Measurements from ENCODE around the gene MPHOSPH6.
"Not testable (repeated sequence)": the region's sequence is repeated elsewhere in the genome, so short reads cannot be mapped to it uniquely, and the experiment has no call there.

The MPHOSPH6 gene

DNA sequence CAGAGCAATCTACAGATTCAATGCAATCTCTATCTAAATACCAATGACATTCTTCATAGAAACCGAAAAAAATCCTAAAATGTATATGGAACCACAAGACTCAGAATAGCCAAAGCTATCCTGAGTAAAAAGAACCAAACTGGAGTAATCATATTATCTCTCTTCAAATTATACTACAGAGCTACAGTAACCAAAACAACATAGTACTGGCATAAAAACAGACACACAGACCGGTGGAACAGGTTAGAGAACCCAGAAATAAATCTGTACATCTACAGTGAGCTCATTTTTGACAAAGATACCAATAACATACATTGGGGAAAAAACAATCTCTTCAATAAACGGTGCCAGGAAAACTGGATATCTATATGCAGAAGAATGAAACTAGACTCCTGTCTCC, 45.4 kb downstream of the MPHOSPH6 start:
- H3K4me1 ChIP-seq (ENCODE audit: control insufficient read depth, insufficient read depth, low read length, unreplicated experiment): no peaks in the 10 kb centered on the region
- H3K27ac ChIP-seq (ENCODE audit: low read depth, low read length): no peak overlapping the region
- H3K79me2 ChIP-seq (ENCODE audit: control insufficient read depth, insufficient read depth, low read length, unreplicated experiment): no peaks in the 10 kb centered on the region
- no peaks in the 10 kb centered on the region for H3K36me3 ChIP-seq (ENCODE audit: insufficient read depth, low read length)
- no peak overlapping the region for H3K4me3 ChIP-seq (ENCODE audit: low read depth, low read length)
- no peak overlapping the region for H2AFZ ChIP-seq (ENCODE audit: low read length, unreplicated experiment)
- no peaks in the 10 kb centered on the region for H3K27me3 ChIP-seq (ENCODE audit: insufficient read depth, low read length)

DNA sequence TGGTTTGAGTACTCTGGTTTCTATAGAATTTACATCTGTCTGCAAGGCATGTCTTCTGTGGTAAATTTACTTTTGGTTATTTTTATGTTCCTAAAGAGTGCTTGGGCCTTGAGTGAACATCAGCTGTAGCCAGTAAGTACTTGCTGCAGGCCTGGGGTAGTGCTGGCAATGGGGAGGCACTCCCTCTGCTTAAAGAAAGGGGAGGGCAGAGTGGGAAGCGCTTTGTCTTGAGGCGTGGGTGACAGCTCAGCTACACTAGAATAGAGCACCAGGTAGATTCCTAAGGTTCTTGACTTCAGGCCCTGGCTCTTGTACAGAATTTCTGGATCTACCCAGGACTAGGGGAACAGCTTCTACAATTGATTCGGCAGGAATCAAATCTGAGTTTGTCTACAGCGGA, 50.6 kb downstream of the MPHOSPH6 start:
- no peak overlapping the region for H3K4me3 ChIP-seq (ENCODE audit: low read depth, low read length)
- no peaks in the 10 kb centered on the region for H3K79me2 ChIP-seq (ENCODE audit: control insufficient read depth, insufficient read depth, low read length, unreplicated experiment)
- H3K27me3 ChIP-seq (ENCODE audit: insufficient read depth, low read length): no peaks in the 10 kb centered on the region
- no peak overlapping the region for H2AFZ ChIP-seq (ENCODE audit: low read length, unreplicated experiment)
- H3K4me1 ChIP-seq (ENCODE audit: control insufficient read depth, insufficient read depth, low read length, unreplicated experiment): no peaks in the 10 kb centered on the region
- no peak overlapping the region for H3K27ac ChIP-seq (ENCODE audit: low read depth, low read length)
- H3K36me3 ChIP-seq (ENCODE audit: insufficient read depth, low read length): no peaks in the 10 kb centered on the region

DNA sequence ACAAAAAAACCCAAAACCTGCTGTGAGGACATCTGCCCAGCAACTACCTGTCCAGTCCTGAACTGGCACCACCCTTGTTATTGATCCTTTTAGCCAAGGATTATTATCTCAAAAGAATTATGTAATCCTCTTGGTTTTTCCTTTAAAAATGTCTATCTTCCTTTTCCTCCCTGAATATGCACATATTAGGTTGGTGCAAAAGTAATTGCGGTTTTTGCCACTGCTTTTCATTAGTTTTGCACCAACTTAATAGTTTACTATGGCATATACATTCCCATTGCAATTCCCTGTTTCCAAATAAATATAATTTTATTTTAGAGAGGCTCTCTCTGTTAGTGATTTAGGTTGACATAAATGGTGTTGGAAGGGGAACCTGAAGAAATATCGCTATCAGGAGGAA, 51.3 kb downstream of the MPHOSPH6 start:
- Histone ChIP-seq H3K4me1 (ENCODE audit: control insufficient read depth, insufficient read depth, low read length, unreplicated experiment) (no peaks in the 10 kb centered on the region), H3K4me3 (ENCODE audit: low read depth, low read length) (no peak overlapping the region), H2AFZ (ENCODE audit: low read length, unreplicated experiment) (no peak overlapping the region), H3K27ac (ENCODE audit: low read depth, low read length) (no peak overlapping the region), H3K27me3 (ENCODE audit: insufficient read depth, low read length) (no peaks in the 10 kb centered on the region), H3K79me2 (ENCODE audit: control insufficient read depth, insufficient read depth, low read length, unreplicated experiment) (no peaks in the 10 kb centered on the region), H3K36me3 (ENCODE audit: insufficient read depth, low read length) (no peaks in the 10 kb centered on the region)

- H2AFZ ChIP-seq (ENCODE audit: low read length, unreplicated experiment): no peak overlapping the region
- H3K36me3 ChIP-seq (ENCODE audit: insufficient read depth, low read length): no peaks in the 10 kb centered on the region
- H3K27me3 ChIP-seq (ENCODE audit: insufficient read depth, low read length): peaks cover 8% of the 10 kb centered on the region; the same call in 1 of the 2 replicates
- H3K79me2 ChIP-seq (ENCODE audit: control insufficient read depth, insufficient read depth, low read length, unreplicated experiment): no peaks in the 10 kb centered on the region
- no peak overlapping the region for H3K4me3 ChIP-seq (ENCODE audit: low read depth, low read length)
- H3K4me1 ChIP-seq (ENCODE audit: control insufficient read depth, insufficient read depth, low read length, unreplicated experiment): no peaks in the 10 kb centered on the region
- H3K27ac ChIP-seq (ENCODE audit: low read depth, low read length): no peak overlapping the region
These were observed 53.5 kb downstream of the MPHOSPH6 start for GRCh38 chr16:82116535-82116934.

GRCh38 chr16:82113741-82114140, 56.3 kb downstream of the MPHOSPH6 start:
- Histone ChIP-seq H3K27ac (ENCODE audit: low read depth, low read length) (no peak overlapping the region), H3K36me3 (ENCODE audit: insufficient read depth, low read length) (no peaks in the 10 kb centered on the region), H3K79me2 (ENCODE audit: control insufficient read depth, insufficient read depth, low read length, unreplicated experiment) (no peaks in the 10 kb centered on the region), H3K4me1 (ENCODE audit: control insufficient read depth, insufficient read depth, low read length, unreplicated experiment) (no peaks in the 10 kb centered on the region), H3K4me3 (ENCODE audit: low read depth, low read length) (no peak overlapping the region), H3K27me3 (ENCODE audit: insufficient read depth, low read length) (peaks cover 19% of the 10 kb centered on the region), H2AFZ (ENCODE audit: low read length, unreplicated experiment) (no peak overlapping the region)

- Histone ChIP-seq H3K36me3 (ENCODE audit: insufficient read depth, low read length) (no peaks in the 10 kb centered on the region), H3K79me2 (ENCODE audit: control insufficient read depth, insufficient read depth, low read length, unreplicated experiment) (no peaks in the 10 kb centered on the region), H3K27ac (ENCODE audit: low read depth, low read length) (no peak overlapping the region), H2AFZ (ENCODE audit: low read length, unreplicated experiment) (no peak overlapping the region), H3K4me1 (ENCODE audit: control insufficient read depth, insufficient read depth, low read length, unreplicated experiment) (no peaks in the 10 kb centered on the region), H3K27me3 (ENCODE audit: insufficient read depth, low read length) (peaks cover 19% of the 10 kb centered on the region), H3K4me3 (ENCODE audit: low read depth, low read length) (no peak overlapping the region)
These were observed 58.1 kb downstream of the MPHOSPH6 start for GRCh38 chr16:82111944-82112343.

- H2AFZ ChIP-seq (ENCODE audit: low read length, unreplicated experiment); H3K27ac ChIP-seq (ENCODE audit: low read depth, low read length); H3K36me3 ChIP-seq (ENCODE audit: insufficient read depth, low read length); H3K4me3 ChIP-seq (ENCODE audit: low read depth, low read length); H3K79me2 ChIP-seq (ENCODE audit: control insufficient read depth, insufficient read depth, low read length, unreplicated experiment); H3K4me1 ChIP-seq (ENCODE audit: control insufficient read depth, insufficient read depth, low read length, unreplicated experiment): not testable (repeated sequence)
- H3K27me3 ChIP-seq (ENCODE audit: insufficient read depth, low read length): peaks cover 19% of the 10 kb centered on the region
These were observed 60.8 kb downstream of the MPHOSPH6 start for GRCh38 chr16:82109266-82109665.

- Histone ChIP-seq H2AFZ (ENCODE audit: low read length, unreplicated experiment) (no peak overlapping the region), H3K36me3 (ENCODE audit: insufficient read depth, low read length) (no peaks in the 10 kb centered on the region), H3K4me1 (ENCODE audit: control insufficient read depth, insufficient read depth, low read length, unreplicated experiment) (no peaks in the 10 kb centered on the region), H3K79me2 (ENCODE audit: control insufficient read depth, insufficient read depth, low read length, unreplicated experiment) (no peaks in the 10 kb centered on the region), H3K27ac (ENCODE audit: low read depth, low read length) (no peak overlapping the region), H3K27me3 (ENCODE audit: insufficient read depth, low read length) (peaks cover 19% of the 10 kb centered on the region), H3K4me3 (ENCODE audit: low read depth, low read length) (no peak overlapping the region)
These were observed 61.2 kb downstream of the MPHOSPH6 start for GRCh38 chr16:82108774-82109173.

DNA sequence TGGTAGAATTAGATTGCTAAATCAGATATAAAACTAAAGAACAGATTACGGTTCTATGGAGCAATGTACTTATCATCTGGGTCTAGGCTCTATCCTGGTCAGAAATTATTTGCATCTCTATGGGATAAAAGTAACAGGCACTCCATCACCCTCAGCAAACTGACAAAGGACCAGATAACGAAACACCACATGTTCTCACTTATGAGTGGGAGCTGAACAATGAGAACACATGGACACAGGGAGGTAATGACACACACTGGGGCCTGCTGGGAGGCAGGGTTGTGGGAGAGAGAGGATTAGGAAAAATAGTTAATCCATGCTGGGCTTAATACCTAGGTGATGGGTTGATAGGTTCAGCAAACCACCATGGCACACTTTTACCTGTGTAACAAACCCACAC, 61.9 kb downstream of the MPHOSPH6 start:
- Histone ChIP-seq H3K27me3 (ENCODE audit: insufficient read depth, low read length) (peaks cover 24% of the 10 kb centered on the region), H3K79me2 (ENCODE audit: control insufficient read depth, insufficient read depth, low read length, unreplicated experiment) (no peaks in the 10 kb centered on the region)

DNA sequence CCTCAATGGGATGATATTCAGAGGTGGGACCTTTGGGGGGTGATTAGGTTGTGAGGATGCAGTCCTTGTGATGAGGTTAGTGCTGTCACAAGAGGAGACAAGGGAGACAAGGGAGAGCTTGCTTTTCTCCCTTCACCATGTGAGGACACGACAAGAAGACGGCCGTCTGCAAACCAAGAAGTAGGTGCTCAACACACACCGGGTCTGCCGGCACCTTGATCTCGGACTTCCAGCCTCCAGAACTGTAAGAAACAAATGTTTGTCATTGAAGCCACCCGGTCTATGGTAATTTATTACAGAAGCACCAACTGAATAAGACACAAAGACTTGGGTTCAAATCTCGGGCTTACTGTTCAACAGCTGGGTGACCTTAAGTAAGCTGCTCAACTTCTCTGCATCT, 64.9 kb downstream of the MPHOSPH6 start:
- Histone ChIP-seq H2AFZ (ENCODE audit: low read length, unreplicated experiment) (no peak overlapping the region), H3K79me2 (ENCODE audit: control insufficient read depth, insufficient read depth, low read length, unreplicated experiment) (no peaks in the 10 kb centered on the region), H3K4me3 (ENCODE audit: low read depth, low read length) (no peak overlapping the region), H3K27me3 (ENCODE audit: insufficient read depth, low read length) (peaks cover 39% of the 10 kb centered on the region), H3K36me3 (ENCODE audit: insufficient read depth, low read length) (no peaks in the 10 kb centered on the region), H3K4me1 (ENCODE audit: control insufficient read depth, insufficient read depth, low read length, unreplicated experiment) (no peaks in the 10 kb centered on the region), H3K27ac (ENCODE audit: low read depth, low read length) (no peak overlapping the region)

More for the DNA sequence above, 61.9 kb downstream of the MPHOSPH6 start:
- H3K36me3 ChIP-seq (ENCODE audit: insufficient read depth, low read length): no peaks in the 10 kb centered on the region
- no peaks in the 10 kb centered on the region for H3K4me1 ChIP-seq (ENCODE audit: control insufficient read depth, insufficient read depth, low read length, unreplicated experiment)
- no peak overlapping the region for H3K4me3 ChIP-seq (ENCODE audit: low read depth, low read length)
- H3K27ac ChIP-seq (ENCODE audit: low read depth, low read length): no peak overlapping the region
- no peak overlapping the region for H2AFZ ChIP-seq (ENCODE audit: low read length, unreplicated experiment)

Measured in ACC112 (cell line).